Endodermal cell (in vitro differentiated cells): Measurements from ENCODE around the gene MCL1. TPM values are rescaled to one million over a fixed set of nuclear protein-coding genes. Genes with fewer than 3 reads are reported as not detected.

Experiments used
- DNase-seq: peaks from one replicate; pipeline ENCODE4 v3.0.0-alpha.2; 2017
- H3K27ac ChIP-seq: 2 replicates; pipeline ENCODE4 v1.5.1; 2013; ENCODE audit warnings: mild to moderate bottlenecking, low read depth, low read length, moderate library complexity
- H3K27me3 ChIP-seq: 2 replicates; pipeline ENCODE4 v1.6.1; 2013; ENCODE audit warnings: mild to moderate bottlenecking, low read length, moderate library complexity; ENCODE audit not compliant: insufficient read depth, control insufficient read depth, poor library complexity, severe bottlenecking
- H3K36me3 ChIP-seq: 2 replicates; pipeline ENCODE4 v1.7.0; 2013; ENCODE audit warnings: mild to moderate bottlenecking, low read length, moderate library complexity; ENCODE audit not compliant: control insufficient read depth, insufficient read depth
- H3K4me1 ChIP-seq: one replicate; pipeline ENCODE4 v1.7.0; 2013; ENCODE audit warnings: low read length; ENCODE audit not compliant: control insufficient read depth, insufficient read depth
- H3K4me3 ChIP-seq: 2 replicates; pipeline ENCODE4 v1.5.1; 2013; ENCODE audit warnings: mild to moderate bottlenecking, low read length, moderate library complexity
- H3K9ac ChIP-seq: 2 replicates; pipeline ENCODE4 v1.6.1; 2013; ENCODE audit warnings: mild to moderate bottlenecking, low read length, moderate library complexity; ENCODE audit not compliant: poor library complexity, severe bottlenecking; ENCODE audit errors: extremely low read depth
- H3K9me3 ChIP-seq: 2 replicates; pipeline ENCODE4 v1.6.1; 2013; ENCODE audit warnings: mild to moderate bottlenecking, low read length, moderate library complexity; ENCODE audit not compliant: control insufficient read depth
- H3K27ac Mint-ChIP-seq: 2 replicates; pipeline ENCODE4 v1.8.0; 2020; ENCODE audit warnings: mixed read lengths
- H3K27me3 Mint-ChIP-seq: 2 replicates; pipeline ENCODE4 v1.8.0; 2021; ENCODE audit warnings: mild to moderate bottlenecking, mixed read lengths; ENCODE audit not compliant: insufficient read depth
- H3K36me3 Mint-ChIP-seq: 2 replicates; pipeline ENCODE4 v1.8.0; 2020; ENCODE audit warnings: low read depth, mixed read lengths
- H3K4me1 Mint-ChIP-seq: 2 replicates; pipeline ENCODE4 v1.8.0; 2020; ENCODE audit warnings: mixed read lengths
- H3K4me3 Mint-ChIP-seq: 2 replicates; pipeline ENCODE4 v1.8.0; 2020; ENCODE audit warnings: mild to moderate bottlenecking, moderate library complexity, mixed read lengths
- H3K9me3 Mint-ChIP-seq: 2 replicates; pipeline ENCODE4 v1.8.0; 2020; ENCODE audit warnings: mild to moderate bottlenecking, mixed read lengths
- WGBS, 2 experiments: methylation state at CpG; one replicate each; pipeline versions ENCODE4 v1.1.5 to v1.1.7; 2013; ENCODE audit warnings: missing lambda C conversion rate in 2 of 2, mixed read lengths in 1 of 2; ENCODE audit not compliant: insufficient coverage in 1 of 2, insufficient read length in 1 of 2; 5-methylcytosine and 5-hydroxymethylcytosine counted together
- total RNA-seq, 2 donors: library from RNA; stranded (reverse); fragmentation: NEBNext Ultra II Directional in 1 of 2; extraction: Animal tissue kit (Norgen Biotek cat#: 25700) in 1 of 2; gene quantifications; 2 replicates in 1 of 2; 3 replicates in 1 of 2; pipeline ENCODE4 v1.2.1, GENCODE V29; 2021
- TF ChIP-seq, protein P1 (sequence below): fragments of 200-600 bp; sonication (generic); conservative IDR thresholded peaks from 2 replicates; pipeline ENCODE4 v1.5.0; 2021; ENCODE audit warnings: antibody characterized with exemption, mild to moderate bottlenecking

The MCL1 gene
- total RNA-seq, 2 donors from 2014 or later = 133 to 173 TPM

GRCh38 chr1:150615346-150616201 lies 36.2 kb upstream of the MCL1 start:
- Histone ChIP-seq H3K9me3 (no peaks in the 10 kb centered on the region), H3K9ac (no peak overlapping the region), H3K27ac (no peak overlapping the region), H3K36me3 (peaks cover 93% of the 10 kb centered on the region), H3K27me3 (no peaks in the 10 kb centered on the region), H3K4me1 (peaks cover 4% of the 10 kb centered on the region), H3K4me3 (no peak overlapping the region)
- no peak overlapping the region for H3K4me3 Mint-ChIP-seq
- peaks cover 76% of the 10 kb centered on the region for H3K36me3 Mint-ChIP-seq
- H3K27ac Mint-ChIP-seq = peak overlapping the region; percentile 10
- WGBS, 2 experiments = 94 to 95% methylated on average over 12 of the region's 12 CpGs
- peaks cover 8% of the 10 kb centered on the region for H3K4me1 Mint-ChIP-seq
- DNase-seq = no peak
- no peaks in the 10 kb centered on the region for H3K9me3 Mint-ChIP-seq
- no peaks in the 10 kb centered on the region for H3K27me3 Mint-ChIP-seq
- TF ChIP-seq, protein P1, sequence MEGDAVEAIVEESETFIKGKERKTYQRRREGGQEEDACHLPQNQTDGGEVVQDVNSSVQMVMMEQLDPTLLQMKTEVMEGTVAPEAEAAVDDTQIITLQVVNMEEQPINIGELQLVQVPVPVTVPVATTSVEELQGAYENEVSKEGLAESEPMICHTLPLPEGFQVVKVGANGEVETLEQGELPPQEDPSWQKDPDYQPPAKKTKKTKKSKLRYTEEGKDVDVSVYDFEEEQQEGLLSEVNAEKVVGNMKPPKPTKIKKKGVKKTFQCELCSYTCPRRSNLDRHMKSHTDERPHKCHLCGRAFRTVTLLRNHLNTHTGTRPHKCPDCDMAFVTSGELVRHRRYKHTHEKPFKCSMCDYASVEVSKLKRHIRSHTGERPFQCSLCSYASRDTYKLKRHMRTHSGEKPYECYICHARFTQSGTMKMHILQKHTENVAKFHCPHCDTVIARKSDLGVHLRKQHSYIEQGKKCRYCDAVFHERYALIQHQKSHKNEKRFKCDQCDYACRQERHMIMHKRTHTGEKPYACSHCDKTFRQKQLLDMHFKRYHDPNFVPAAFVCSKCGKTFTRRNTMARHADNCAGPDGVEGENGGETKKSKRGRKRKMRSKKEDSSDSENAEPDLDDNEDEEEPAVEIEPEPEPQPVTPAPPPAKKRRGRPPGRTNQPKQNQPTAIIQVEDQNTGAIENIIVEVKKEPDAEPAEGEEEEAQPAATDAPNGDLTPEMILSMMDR = no peak

- WGBS, 2 experiments = 94 to 95% methylated on average over 6 to 11 of the region's 12 CpGs
- Histone ChIP-seq H3K9me3 (no peaks in the 10 kb centered on the region), H3K27me3 (no peaks in the 10 kb centered on the region), H3K27ac (no peak overlapping the region), H3K4me3 (no peak overlapping the region), H3K36me3 (peaks cover 83% of the 10 kb centered on the region), H3K9ac (no peak overlapping the region), H3K4me1 (peaks cover 4% of the 10 kb centered on the region)
- Mint-ChIP-seq H3K4me3 (no peak overlapping the region), H3K9me3 (no peaks in the 10 kb centered on the region), H3K27ac (peak overlapping the region; percentile 52), H3K36me3 (peaks cover 67% of the 10 kb centered on the region), H3K4me1 (peaks cover 8% of the 10 kb centered on the region), H3K27me3 (no peaks in the 10 kb centered on the region)
- DNase-seq = no peak
- TF ChIP-seq, protein P1 = no peak
Measured at GRCh38 chr1:150613061-150613920, 33.9 kb upstream of the MCL1 start.

- Mint-ChIP-seq H3K4me3 (no peak overlapping the region), H3K27ac (peak overlapping the region; percentile 89), H3K9me3 (no peaks in the 10 kb centered on the region), H3K27me3 (no peaks in the 10 kb centered on the region), H3K36me3 (peaks cover 62% of the 10 kb centered on the region), H3K4me1 (peaks cover 8% of the 10 kb centered on the region)
- Histone ChIP-seq H3K9ac (no peak overlapping the region), H3K4me1 (peaks cover 4% of the 10 kb centered on the region), H3K9me3 (no peaks in the 10 kb centered on the region), H3K36me3 (peaks cover 77% of the 10 kb centered on the region), H3K27ac (peak overlapping the region; percentile 17), H3K4me3 (no peak overlapping the region), H3K27me3 (no peaks in the 10 kb centered on the region)
- TF ChIP-seq, protein P1 = no peak
- no peak for DNase-seq
- WGBS, 2 experiments = 94 to 98% methylated on average over 3 of the region's 3 CpGs
Measured at GRCh38 chr1:150612014-150612345, 32.6 kb upstream of the MCL1 start.
